OCI-LY1 (cell line): ENCODE results near the gene PSTPIP1.

Experiments used
- H2AFZ ChIP-seq: fragments of 200-600 bp; sonication (generic), shearing (Covaris generic); 2 replicates; pipeline ENCODE4 v1.6.0; 2014; ENCODE audit warnings: antibody characterized with exemption, mild to moderate bottlenecking, low read length
- H3F3A ChIP-seq: fragments of 200-600 bp; sonication (generic), shearing (Covaris generic); 2 replicates; pipeline ENCODE4 v1.6.0; 2014; ENCODE audit warnings: mild to moderate bottlenecking, antibody characterized with exemption, low read length, moderate library complexity; ENCODE audit not compliant: insufficient read depth
- H3K27ac ChIP-seq: fragments of 200-600 bp; sonication (generic); 2 replicates; pipeline ENCODE4 v1.5.1; 2014; ENCODE audit warnings: low read length, mixed run types, mild to moderate bottlenecking, low read depth; ENCODE audit not compliant: poor library complexity, severe bottlenecking
- H3K27me3 ChIP-seq: fragments of 200-600 bp; sonication (generic); 2 replicates; pipeline ENCODE4 v1.6.0; 2014; ENCODE audit warnings: antibody characterized with exemption, mild to moderate bottlenecking, low read length, moderate library complexity; ENCODE audit not compliant: insufficient read depth
- H3K36me3 ChIP-seq: fragments of 200-600 bp; sonication (generic); 2 replicates; pipeline ENCODE4 v1.6.1; 2014; ENCODE audit warnings: mild to moderate bottlenecking, antibody characterized with exemption, low read length, moderate library complexity, mixed read lengths; ENCODE audit not compliant: insufficient read depth
- H3K4me1 ChIP-seq: fragments of 200-600 bp; sonication (generic); 2 replicates; pipeline ENCODE4 v1.5.1; 2014; ENCODE audit warnings: mild to moderate bottlenecking, low read length, moderate library complexity; ENCODE audit not compliant: insufficient read depth, severe bottlenecking
- H3K4me2 ChIP-seq: fragments of 200-600 bp; sonication (generic), shearing (Covaris generic); 2 replicates; pipeline ENCODE4 v1.6.1; 2014; ENCODE audit warnings: low read length
- H3K4me3 ChIP-seq: fragments of 200-600 bp; sonication (generic); 2 replicates; pipeline ENCODE4 v1.5.1; 2014; ENCODE audit warnings: low read length, low read depth, mild to moderate bottlenecking, mixed read lengths; ENCODE audit not compliant: poor library complexity, severe bottlenecking
- H3K79me2 ChIP-seq: fragments of 200-600 bp; shearing (Covaris generic); 2 replicates; pipeline ENCODE4 v1.6.1; 2016; ENCODE audit warnings: mixed run types, low read length, mixed read lengths; ENCODE audit not compliant: insufficient read depth
- H3K9ac ChIP-seq: fragments of 200-600 bp; sonication (generic), shearing (Covaris generic); 2 replicates; pipeline ENCODE4 v1.6.1; 2014; ENCODE audit warnings: mild to moderate bottlenecking, low read length, mixed read lengths
- H3K9me2 ChIP-seq: fragments of 200-600 bp; sonication (generic), shearing (Covaris generic); 2 replicates; pipeline ENCODE4 v1.6.1; 2014; ENCODE audit warnings: low read depth, mild to moderate bottlenecking, low read length, mixed read lengths
- H3K9me3 ChIP-seq: fragments of 200-600 bp; shearing (Covaris generic); 2 replicates; pipeline ENCODE4 v1.6.1; 2014; ENCODE audit warnings: low read length, mixed read lengths
- H4K20me1 ChIP-seq: fragments of 200-600 bp; sonication (generic), shearing (Covaris generic); 2 replicates; pipeline ENCODE4 v1.6.0; 2016; ENCODE audit warnings: mild to moderate bottlenecking, low read length; ENCODE audit not compliant: insufficient read depth
- EZH2 ChIP-seq: fragments of 200-600 bp; sonication (generic), shearing (Covaris generic); IDR thresholded peaks from 2 replicates; pipeline ENCODE4 v1.8.0; 2017; ENCODE audit warnings: borderline replicate concordance, mixed run types, mild to moderate bottlenecking, antibody characterized with exemption, low read length, moderate library complexity, mixed read lengths
- TF ChIP-seq, protein P1 (sequence below): fragments of 200-600 bp; sonication (generic), shearing (Covaris generic); IDR thresholded peaks from 2 replicates; pipeline ENCODE4 v1.5.1; 2017; ENCODE audit warnings: mild to moderate bottlenecking, antibody characterized with exemption, low read length, moderate library complexity, mixed read lengths

Gene PSTPIP1

DNA sequence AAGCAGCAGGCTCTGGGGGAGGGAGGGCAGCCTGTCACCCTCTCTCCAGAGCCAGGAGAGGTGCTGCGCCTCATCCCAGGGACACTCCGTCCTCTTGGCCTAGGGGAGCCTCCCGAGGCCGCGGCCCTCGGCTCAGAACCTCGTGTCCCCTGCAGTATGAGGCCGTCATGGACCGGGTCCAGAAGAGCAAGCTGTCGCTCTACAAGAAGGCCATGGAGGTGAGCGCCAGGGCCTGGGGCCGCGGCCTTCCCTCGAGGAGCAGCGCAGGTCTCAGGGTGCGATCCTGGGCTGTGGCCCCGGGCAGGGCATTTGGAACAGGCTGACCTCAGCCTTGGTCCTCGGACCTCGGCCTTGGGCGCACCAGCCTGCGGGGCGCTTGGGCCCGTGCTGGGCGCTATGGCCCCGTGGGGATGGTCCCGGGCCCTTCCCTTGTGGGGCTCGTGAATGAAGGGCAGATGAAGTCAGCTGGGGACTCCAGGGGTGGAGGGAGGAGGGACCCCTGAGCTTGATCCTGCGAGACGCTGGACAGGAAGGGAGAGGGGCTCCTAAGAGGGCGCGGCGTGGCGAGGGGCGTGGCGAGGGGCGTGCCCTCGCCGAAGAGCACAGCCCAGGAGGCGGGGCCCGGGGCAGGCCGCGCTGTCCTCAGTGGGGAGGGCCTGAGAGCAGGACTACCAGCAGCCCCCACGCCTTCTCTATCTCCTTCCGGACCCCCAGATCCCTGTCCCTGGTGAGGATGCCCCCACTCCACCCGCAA is 32.9 kb downstream of the PSTPIP1 start:
- no peak overlapping the region for H2AFZ ChIP-seq
- H3K4me2 ChIP-seq = no peak overlapping the region
- H3K9me3 ChIP-seq = no peaks in the 10 kb centered on the region
- TF ChIP-seq, protein P1, sequence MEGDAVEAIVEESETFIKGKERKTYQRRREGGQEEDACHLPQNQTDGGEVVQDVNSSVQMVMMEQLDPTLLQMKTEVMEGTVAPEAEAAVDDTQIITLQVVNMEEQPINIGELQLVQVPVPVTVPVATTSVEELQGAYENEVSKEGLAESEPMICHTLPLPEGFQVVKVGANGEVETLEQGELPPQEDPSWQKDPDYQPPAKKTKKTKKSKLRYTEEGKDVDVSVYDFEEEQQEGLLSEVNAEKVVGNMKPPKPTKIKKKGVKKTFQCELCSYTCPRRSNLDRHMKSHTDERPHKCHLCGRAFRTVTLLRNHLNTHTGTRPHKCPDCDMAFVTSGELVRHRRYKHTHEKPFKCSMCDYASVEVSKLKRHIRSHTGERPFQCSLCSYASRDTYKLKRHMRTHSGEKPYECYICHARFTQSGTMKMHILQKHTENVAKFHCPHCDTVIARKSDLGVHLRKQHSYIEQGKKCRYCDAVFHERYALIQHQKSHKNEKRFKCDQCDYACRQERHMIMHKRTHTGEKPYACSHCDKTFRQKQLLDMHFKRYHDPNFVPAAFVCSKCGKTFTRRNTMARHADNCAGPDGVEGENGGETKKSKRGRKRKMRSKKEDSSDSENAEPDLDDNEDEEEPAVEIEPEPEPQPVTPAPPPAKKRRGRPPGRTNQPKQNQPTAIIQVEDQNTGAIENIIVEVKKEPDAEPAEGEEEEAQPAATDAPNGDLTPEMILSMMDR = no peak
- TF ChIP-seq EZH2 = no peak
- H3K79me2 ChIP-seq = no peaks in the 10 kb centered on the region
- no peaks in the 10 kb centered on the region for H3K36me3 ChIP-seq
- no peak overlapping the region for H3K4me3 ChIP-seq
- H3K4me1 ChIP-seq = peaks cover 6% of the 10 kb centered on the region
- H4K20me1 ChIP-seq = no peaks in the 10 kb centered on the region
- no peaks in the 10 kb centered on the region for H3F3A ChIP-seq
- no peak overlapping the region for H3K27ac ChIP-seq
- H3K27me3 ChIP-seq = no peaks in the 10 kb centered on the region
- no peaks in the 10 kb centered on the region for H3K9me2 ChIP-seq
- H3K9ac ChIP-seq = no peak overlapping the region

DNA sequence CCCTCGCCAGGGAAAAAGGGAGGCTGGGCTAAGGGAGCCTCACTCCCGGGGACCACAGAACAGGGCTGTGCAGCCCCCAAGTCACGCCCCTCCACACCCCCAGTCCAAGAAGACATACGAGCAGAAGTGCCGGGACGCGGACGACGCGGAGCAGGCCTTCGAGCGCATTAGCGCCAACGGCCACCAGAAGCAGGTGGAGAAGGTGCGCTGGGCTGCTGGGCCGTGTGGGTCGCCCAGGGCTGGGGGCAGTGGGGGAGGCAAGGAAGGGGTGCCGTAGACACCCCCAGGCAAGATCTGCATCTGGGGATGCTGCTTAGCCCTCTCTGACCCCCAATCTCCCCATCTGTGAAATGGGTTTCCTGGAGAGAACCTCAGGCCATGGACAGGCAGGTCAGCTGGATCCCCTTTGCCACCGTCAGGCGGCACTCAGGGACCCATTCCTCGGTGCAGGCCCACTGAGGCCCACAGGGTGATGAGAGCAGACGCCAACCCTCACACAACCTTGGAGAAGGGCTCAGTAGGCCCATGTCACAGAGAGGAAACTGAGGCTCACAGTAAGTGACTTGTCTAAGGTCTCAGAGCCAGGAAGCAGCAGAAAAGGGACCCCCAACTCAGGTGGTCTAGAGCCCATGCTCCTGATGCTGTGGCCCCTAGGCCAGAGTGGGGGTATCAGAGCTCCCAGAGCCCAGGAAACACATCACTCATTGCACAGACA is 33.7 kb downstream of the PSTPIP1 start:
- Histone ChIP-seq H2AFZ (no peak overlapping the region), H3K4me3 (no peak overlapping the region), H3K9me2 (no peaks in the 10 kb centered on the region), H3K27ac (no peak overlapping the region), H3K27me3 (no peaks in the 10 kb centered on the region), H4K20me1 (no peaks in the 10 kb centered on the region), H3K4me1 (peaks cover 6% of the 10 kb centered on the region), H3K79me2 (no peaks in the 10 kb centered on the region), H3K36me3 (no peaks in the 10 kb centered on the region), H3K9me3 (no peaks in the 10 kb centered on the region), H3K9ac (no peak overlapping the region), H3K4me2 (no peak overlapping the region), H3F3A (no peaks in the 10 kb centered on the region)
- TF ChIP-seq, protein P1 = no peak
- TF ChIP-seq EZH2 = no peak

DNA sequence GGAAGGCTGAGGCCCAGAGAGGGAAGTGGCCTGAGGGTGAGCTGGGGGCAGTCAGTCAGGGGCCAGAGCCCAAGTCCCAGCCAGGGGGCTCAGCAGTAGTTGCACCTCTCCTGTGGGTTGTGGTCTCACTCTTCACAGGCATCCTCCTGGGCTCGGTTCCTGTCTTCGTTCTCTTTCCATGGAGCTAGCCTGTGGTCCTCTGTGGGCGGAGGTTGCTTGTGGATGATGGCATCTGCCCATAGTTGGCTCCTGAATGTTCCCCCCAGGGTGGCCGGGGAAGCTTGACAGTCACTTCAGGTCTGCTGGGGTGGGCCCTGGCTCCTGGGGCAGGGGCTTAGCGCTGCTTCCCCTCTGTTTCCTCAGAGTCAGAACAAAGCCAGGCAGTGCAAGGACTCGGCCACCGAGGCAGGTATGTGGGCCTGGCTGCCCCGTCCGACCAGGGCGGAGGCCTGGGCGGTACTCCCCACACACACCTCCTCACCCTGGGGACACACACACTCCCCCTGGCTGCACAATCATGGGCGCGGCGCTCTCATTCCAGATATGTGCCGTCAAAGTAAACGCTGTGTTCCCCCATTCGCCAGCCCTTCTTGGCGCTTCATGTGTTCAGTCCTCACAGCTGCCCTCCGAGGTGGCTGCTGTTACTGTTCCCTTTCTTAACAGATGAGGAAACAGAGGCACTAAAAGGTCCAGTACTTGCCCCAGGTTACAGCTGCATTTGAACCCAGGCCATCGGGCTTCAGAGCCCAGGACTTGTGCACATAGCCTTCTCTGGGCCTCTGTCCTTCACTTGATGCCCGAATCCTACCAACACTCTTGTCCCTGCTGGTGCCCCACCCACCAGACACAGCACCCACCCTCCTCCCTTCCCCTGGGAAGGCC is 34.5 kb downstream of the PSTPIP1 start:
- Histone ChIP-seq H3K27ac (no peak overlapping the region), H3K9me2 (no peaks in the 10 kb centered on the region), H3F3A (no peaks in the 10 kb centered on the region), H3K4me1 (peaks cover 6% of the 10 kb centered on the region), H3K4me2 (no peak overlapping the region), H3K79me2 (no peaks in the 10 kb centered on the region), H3K27me3 (no peaks in the 10 kb centered on the region), H3K36me3 (no peaks in the 10 kb centered on the region), H3K9ac (no peak overlapping the region), H2AFZ (no peak overlapping the region), H3K9me3 (no peaks in the 10 kb centered on the region), H4K20me1 (no peaks in the 10 kb centered on the region), H3K4me3 (no peak overlapping the region)
- TF ChIP-seq, protein P1 = no peak
- TF ChIP-seq EZH2 = no peak
